Tibial nerve (tissue), 4 donors: ENCODE data around the gene CCDC121. TPM values are rescaled to one million over a fixed set of nuclear protein-coding genes. Genes with fewer than 3 reads are reported as not detected.

ENCODE experiments used
- DNase-seq, 2 donors: peaks; one replicate each; pipeline ENCODE4 v3.0.0-alpha.2; 2019; ENCODE audit warnings: low spot score in 2 of 2
- H3K27ac ChIP-seq, 4 donors: fragments of 200-600 bp; sonication (generic) in 3 of 4; one replicate each; pipeline ENCODE4 v1.5.1; 2017 to 2019; ENCODE audit warnings: mild to moderate bottlenecking in 1 of 4
- H3K27me3 ChIP-seq, 2 donors: fragments of 200-600 bp; sonication (generic) in 1 of 2; one replicate each; pipeline versions ENCODE4 v1.5.1 to v1.6.0; 2017 to 2019
- H3K36me3 ChIP-seq, 3 donors: fragments of 200-600 bp; sonication (generic); one replicate each; pipeline ENCODE4 v1.5.1; 2018 to 2019
- H3K4me1 ChIP-seq, 4 donors: fragments of 200-600 bp; sonication (generic) in 3 of 4; one replicate each; pipeline ENCODE4 v1.5.1; 2017 to 2019
- H3K4me3 ChIP-seq, 4 donors: fragments of 200-600 bp; sonication (generic) in 3 of 4; one replicate each; pipeline ENCODE4 v1.5.1; 2017 to 2019; ENCODE audit warnings: mild to moderate bottlenecking in 1 of 4, moderate library complexity in 1 of 4
- H3K9me3 ChIP-seq, 4 donors: fragments of 200-600 bp; sonication (generic) in 3 of 4; one replicate each; pipeline ENCODE4 v1.5.1; 2017 to 2019
- CTCF ChIP-seq, 5 experiments: fragments of 200-600 bp in 3 of 5; fragments of 450-650 bp in 2 of 5; sonication (generic) in 3 of 5; IDR thresholded peaks; one replicate each; pipeline ENCODE4 v1.5.1; 2016 to 2019; ENCODE audit warnings: antibody characterized with exemption in 5 of 5, mild to moderate bottlenecking in 3 of 5, moderate library complexity in 2 of 5
- EP300 ChIP-seq, 2 donors: sonication (generic); formaldehyde crosslinking; IDR thresholded peaks; one replicate each; pipeline ENCODE4 v1.6.1; 2017; ENCODE audit warnings: antibody characterized with exemption in 2 of 2, mild to moderate bottlenecking in 1 of 2
- POLR2A ChIP-seq, 2 donors: fragments of 450-650 bp; IDR thresholded peaks; one replicate each; pipeline ENCODE4 v1.6.1; 2017; ENCODE audit warnings: antibody characterized with exemption in 2 of 2, mild to moderate bottlenecking in 2 of 2, moderate library complexity in 2 of 2
- WGBS, 2 donors: methylation state at CpG; one replicate each; pipeline ENCODE4 v1.1.5; 2018; 5-methylcytosine and 5-hydroxymethylcytosine counted together
- small RNA-seq: library from RNA; depleted of rRNA; stranded (forward); fragments of <200 nt; gene quantifications from one replicate; pipeline ENCODE3, GENCODE V24; 2016
- total RNA-seq, 4 donors: library from RNA; depleted of rRNA; stranded (reverse); fragments of >200 nt; gene quantifications; one replicate each; pipeline ENCODE4 v1.1.0, GENCODE V29; 2016

CCDC121 gene
- total RNA-seq, 4 donors from 2014 or later, result 3.8 to 7.2 (median 4.7) TPM

DNA sequence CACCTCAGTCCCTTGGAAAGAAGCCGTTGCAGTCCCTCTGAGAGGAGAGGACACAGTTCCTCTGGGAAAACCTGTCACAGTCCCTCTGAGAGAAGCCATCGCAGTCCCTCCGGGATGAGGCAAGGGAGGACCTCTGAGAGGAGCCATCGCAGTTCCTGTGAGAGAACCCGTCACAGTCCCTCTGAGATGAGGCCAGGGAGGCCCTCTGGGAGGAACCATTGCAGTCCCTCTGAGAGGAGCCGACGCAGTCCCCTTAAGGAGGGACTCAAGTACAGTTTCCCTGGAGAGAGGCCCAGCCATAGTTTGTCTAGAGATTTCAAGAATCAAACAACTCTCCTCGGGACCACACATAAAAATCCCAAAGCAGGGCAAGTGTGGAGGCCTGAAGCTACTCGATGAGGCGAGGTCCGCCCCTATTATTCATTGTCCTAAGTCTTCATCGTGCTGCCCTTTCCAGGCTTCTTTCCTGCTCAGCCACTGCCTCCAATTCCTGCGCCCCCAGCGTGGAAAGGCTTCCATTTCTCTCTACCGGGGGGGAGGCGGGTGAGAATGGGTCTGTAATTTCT is 46.6 kb downstream of the CCDC121 start:
- no peaks in the 10 kb centered on the region for H3K27me3 ChIP-seq
- TF ChIP-seq CTCF (IDR thresholded peaks at IDR 0.05), result no peak
- no peak for TF ChIP-seq POLR2A (IDR thresholded peaks at IDR 0.05)
- no peak for TF ChIP-seq EP300 (IDR thresholded peaks at IDR 0.05)
- peaks cover 0 to 6% (median 0%) of the 10 kb centered on the region in 3 donors for H3K36me3 ChIP-seq
- DNase-seq, result no peak
- H3K4me1 ChIP-seq, result peaks cover 0 to 34% (median 19%) of the 10 kb centered on the region in 4 donors
- peak overlapping the region in 3 of 4 donors; percentile 70 to 82 (median 77) for H3K27ac ChIP-seq
- H3K4me3 ChIP-seq, result peak overlapping the region; percentile 48 to 83 (median 65)
- WGBS, 2 donors, result 79 to 84% methylated on average over 14 to 16 of the region's 16 CpGs
- H3K9me3 ChIP-seq, result peaks cover 0 to 40% (median 13%) of the 10 kb centered on the region in 4 donors

GRCh38 chr2:27581417-27582128 is 47.2 kb downstream of the CCDC121 start:
- Histone ChIP-seq H3K27ac (no peak overlapping the region), H3K36me3 (peaks cover 0 to 6% (median 0%) of the 10 kb centered on the region in 3 donors), H3K4me3 (no peak overlapping the region), H3K27me3 (no peaks in the 10 kb centered on the region), H3K9me3 (peaks cover 0 to 47% (median 13%) of the 10 kb centered on the region in 4 donors), H3K4me1 (peaks cover 0 to 29% (median 19%) of the 10 kb centered on the region in 4 donors)
- WGBS, 2 donors, result 92 to 95% methylated on average over 15 to 19 of the region's 19 CpGs
- TF ChIP-seq CTCF (IDR thresholded peaks at IDR 0.05), result no peak
- no peak for TF ChIP-seq EP300 (IDR thresholded peaks at IDR 0.05)
- TF ChIP-seq POLR2A (IDR thresholded peaks at IDR 0.05), result no peak
- no peak for DNase-seq

Small RNA genes within 50 kb of the gene (small RNA-seq; reads per million reads assigned to genes)
- gene RF00340, result not detected

Other genes with a start within 250 kb of the CCDC121 start
- 10 to 100 TPM; 12.9 to 16.8 (median 14.4) TPM for gene ZNF513, start 248.3 kb downstream of the CCDC121 start, total RNA-seq
- gene PPM1G, start 219.4 kb downstream of the CCDC121 start, total RNA-seq, result 10 to 100 TPM; 33.7 to 53.6 (median 47.9) TPM
- 10 to 100 TPM; 43.7 to 62.5 (median 56.7) TPM for gene NRBP1, start 200.4 kb downstream of the CCDC121 start, total RNA-seq
- gene KRTCAP3, start 186.6 kb downstream of the CCDC121 start, total RNA-seq, result 10 to 100 TPM in 1 of 4 donors, 1 to 10 TPM in 1, not detected in 2; 3.6 to 18.1 TPM
- gene IFT172, start 139.3 kb downstream of the CCDC121 start, total RNA-seq, result 10 to 100 TPM; 27.8 to 61.4 (median 40.9) TPM
- 10 to 100 TPM in 2 of 4 donors, 1 to 10 TPM in 2; 7.0 to 30.3 (median 9.3) TPM for gene FNDC4, start 133.8 kb downstream of the CCDC121 start, total RNA-seq
- not detected for gene GCKR, start 132.2 kb downstream of the CCDC121 start, total RNA-seq
- gene ZNF512, start 46.0 kb downstream of the CCDC121 start, total RNA-seq, result 10 to 100 TPM; 29.9 to 52.0 (median 42.4) TPM
- gene GPN1, start within 50 bp of the CCDC121 start, total RNA-seq, result 10 to 100 TPM; 16.3 to 22.2 (median 19.8) TPM
- 10 to 100 TPM; 30.2 to 36.3 (median 33.8) TPM for gene SUPT7L, start 34.6 kb upstream of the CCDC121 start, total RNA-seq
- 10 to 100 TPM; 22.9 to 31.2 (median 28.6) TPM for gene SLC4A1AP, start 34.9 kb upstream of the CCDC121 start, total RNA-seq
- gene MRPL33, start 142.7 kb upstream of the CCDC121 start, total RNA-seq, result 100 to 1,000 TPM; 101 to 186 (median 119) TPM